CD4-positive, alpha-beta memory T cell (primary cell): ENCODE results near the gene SEC24D. TPM values are rescaled to one million over a fixed set of nuclear protein-coding genes. Genes with fewer than 3 reads are reported as not detected.

Source experiments
- polyA plus RNA-seq, 2 donors: library from polyadenylated mRNA; unstranded; fragments of 300-500 nt; fragmentation: Illumina TruSeq; gene quantifications; one replicate each; pipeline ENCODE4 v1.2.3, GENCODE V29; 2021
- total RNA-seq, 2 experiments: library from RNA; stranded (reverse); gene quantifications; one replicate each; pipeline ENCODE4 v1.2.3, GENCODE V29; 2021

The SEC24D gene
- total and polyA plus RNA-seq, 4 experiments from 2014 or later, result 16.1 to 36.8 (median 30.2) TPM

Other genes starting within 250 kb of the SEC24D start
- gene METTL14, start 150.7 kb downstream of the SEC24D start, total RNA-seq, result 10 to 100 TPM; 67.2 to 70.5 TPM
- 10 to 100 TPM; 23.6 to 50.8 TPM for gene METTL14, start 150.7 kb downstream of the SEC24D start, polyA plus RNA-seq
- gene SYNPO2, start 52.7 kb upstream of the SEC24D start, total RNA-seq, result 1 to 10 TPM; 1.3 to 1.4 TPM
- under 1 TPM; 0.04 to 0.34 TPM for gene SYNPO2, start 52.7 kb upstream of the SEC24D start, polyA plus RNA-seq